HepG2 (cell line): ENCODE measurements around the gene ASCC3. TPM values are rescaled to one million over a fixed set of nuclear protein-coding genes. Genes with fewer than 3 reads are reported as not detected.
"Not testable (repeated sequence)": the region's sequence is repeated elsewhere in the genome, so short reads cannot be mapped to it uniquely, and the experiment has no call there.

Experiments
- ATAC-seq: fragments of 200-7000 bp; cut with Tn5 transposase; 3 replicates; pipeline ENCODE4 v1.9.1; 2020; ENCODE audit warnings: mild to moderate bottlenecking, moderate library complexity
- BruUV-seq: library from RNA; stranded (reverse); fragments of 400-500 nt; replicated peaks from 2 replicates; lab custom pipeline; 2021; lab: Mats Ljungman, UMichigan
- CTCF ChIA-PET: fragments of 300-600 bp; formaldehyde crosslinking; extraction: SDS; loops from one replicate; lab custom pipeline; 2021; ENCODE audit warnings: low total read pairs, inconsistent platforms, low intra/inter-chr PET ratio; lab: Yijun Ruan, JAX
- POLR2A ChIA-PET: fragments of 350-600 bp; sonication (Branson Sonifier 250); formaldehyde crosslinking; loops from one replicate; lab custom pipeline; 2020; ENCODE audit warnings: antibody characterized with exemption, inconsistent platforms; lab: Yijun Ruan, JAX
- DNase-seq: peaks from one replicate; pipeline ENCODE4 v3.0.0-alpha.2; 2015; ENCODE audit warnings: low spot score
- FAIRE-seq: peaks from 3 replicates; lab custom pipeline; 2011; peaks lifted over from hg19 to GRCh38; lab: Jason Lieb, UNC
- H2AFZ ChIP-seq: one replicate; pipeline ENCODE4 v1.6.1; 2011; ENCODE audit warnings: low read length, inconsistent platforms
- H3K27ac ChIP-seq: fragments of 300-600 bp; 3 replicates; pipeline ENCODE4 v1.8.0; 2011; ENCODE audit warnings: mixed run types, mild to moderate bottlenecking, mixed read lengths, low read length, inconsistent platforms; ENCODE audit not compliant: insufficient read depth; ENCODE audit errors: extremely low read length
- H3K27me3 ChIP-seq, 2 experiments: fragments of 200-600 bp in 1 of 2; 2 replicates in 1 of 2; 3 replicates in 1 of 2; pipeline versions ENCODE4 v1.6.0 to v1.8.0; 2011; ENCODE audit warnings: low read length in 2 of 2, mild to moderate bottlenecking in 2 of 2, moderate library complexity in 2 of 2, inconsistent platforms in 1 of 2; ENCODE audit not compliant: insufficient read depth in 2 of 2, control insufficient read depth in 1 of 2
- H3K36me3 ChIP-seq, 2 experiments: fragments of 200-600 bp in 1 of 2; replicated peaks in 1 of 2; 2 replicates in 1 of 2; 3 replicates in 1 of 2; pipeline versions ENCODE4 v1.5.1 to v1.8.0; 2011; ENCODE audit warnings: low read length in 2 of 2, inconsistent platforms in 1 of 2; ENCODE audit not compliant: insufficient read depth in 2 of 2, control insufficient read depth in 1 of 2
- H3K4me1 ChIP-seq: 2 replicates; pipeline ENCODE4 v1.5.1; 2012; ENCODE audit warnings: low read length, inconsistent platforms; ENCODE audit not compliant: insufficient read depth
- H3K4me2 ChIP-seq: 2 replicates; pipeline ENCODE4 v1.6.0; 2011; ENCODE audit warnings: low read depth, low read length, inconsistent platforms
- H3K4me3 ChIP-seq, 3 experiments: fragments of 200-600 bp in 1 of 3; sonication (generic), shearing (Covaris generic) in 1 of 3; replicated peaks in 1 of 3; 2 replicates each; pipeline ENCODE4 v1.5.1; 2011 to 2016; ENCODE audit warnings: low read length in 3 of 3, inconsistent platforms in 2 of 3, low read depth in 2 of 3, mild to moderate bottlenecking in 2 of 3, control low read depth in 1 of 3, mixed read lengths in 1 of 3; ENCODE audit not compliant: insufficient read depth in 1 of 3
- H3K79me2 ChIP-seq: one replicate; pipeline ENCODE4 v1.6.1; 2011; ENCODE audit warnings: low read length, inconsistent platforms; ENCODE audit not compliant: insufficient read depth
- H3K9ac ChIP-seq: 2 replicates; pipeline ENCODE4 v1.6.0; 2011; ENCODE audit warnings: mild to moderate bottlenecking, low read depth, low read length, inconsistent platforms; ENCODE audit not compliant: insufficient read depth
- H3K9me3 ChIP-seq: 2 replicates; pipeline ENCODE4 v1.5.1; 2012; ENCODE audit warnings: mild to moderate bottlenecking, low read length
- H4K20me1 ChIP-seq: 2 replicates; pipeline ENCODE4 v1.6.0; 2011; ENCODE audit warnings: inconsistent platforms, mild to moderate bottlenecking, low read length, moderate library complexity; ENCODE audit not compliant: insufficient read depth
- DMAP1 ChIP-seq: IDR thresholded peaks from 2 replicates; pipeline ENCODE4 v1.6.1; 2016
- SOX13 ChIP-seq, 3 experiments: fragments of 450-650 bp in 1 of 3; sonication (generic) in 1 of 3; formaldehyde crosslinking in 1 of 3; IDR thresholded peaks in 2 of 3; conservative IDR thresholded peaks in 1 of 3; 2 replicates each; pipeline versions ENCODE4 v1.5.0 to v1.6.1; 2016 to 2020; ENCODE audit warnings: antibody characterized with exemption in 1 of 3, mild to moderate bottlenecking in 1 of 3, missing compliant biosample characterization in 1 of 3, missing genetic modification reagents in 1 of 3, moderate library complexity in 1 of 3
- STAG1 ChIP-seq: sonication (generic); formaldehyde crosslinking; IDR thresholded peaks from 2 replicates; pipeline ENCODE4 v1.4.0; 2020; ENCODE audit warnings: missing genetic modification reagents
- TCF12 ChIP-seq, 2 experiments: fragments of 450-650 bp in 1 of 2; sonication (generic) in 1 of 2; formaldehyde crosslinking in 1 of 2; IDR thresholded peaks; 2 replicates each; pipeline versions ENCODE4 v1.6.1 to v1.8.0; 2017 to 2022; ENCODE audit warnings: antibody characterized with exemption in 1 of 2, mild to moderate bottlenecking in 1 of 2, missing genetic modification reagents in 1 of 2, moderate library complexity in 1 of 2
- ZNF597 ChIP-seq: sonication (generic); formaldehyde crosslinking; IDR thresholded peaks from 2 replicates; pipeline ENCODE4 v1.5.0; 2020; ENCODE audit warnings: missing genetic modification reagents
- ZNF839 ChIP-seq: sonication (generic); formaldehyde crosslinking; IDR thresholded peaks from 2 replicates; pipeline ENCODE4 v1.4.0; 2020; ENCODE audit warnings: missing genetic modification reagents, mild to moderate bottlenecking, borderline replicate concordance
- WGBS: methylation state at CpG from one replicate; pipeline ENCODE4 v1.1.6; 2017; ENCODE audit warnings: low lambda C conversion rate; 5-methylcytosine and 5-hydroxymethylcytosine counted together
- in situ Hi-C: cut with HindIII; loops from 2 replicates; pipeline ENCODE4 v1.10.0; 2017; ENCODE audit warnings: low pct_unique_long_range_greater_than_20kb; ENCODE audit not compliant: extremely low pct_ligation_motif_present
- intact Hi-C: fragments of 100-400 bp; cut with micrococcal nuclease; formaldehyde crosslinking; loops from one replicate; pipeline ENCODE4 v1.10.0; 2022; ENCODE audit not compliant: unreplicated experiment
- polyA plus RNA-seq, 8 experiments: library from polyadenylated mRNA; depleted of rRNA in 3 of 8; stranded (reverse) in 7 of 8; unstranded in 1 of 8; fragments of >200 nt; fragmentation: Illumina TruSeq in 4 of 8; extraction: Trizol in 4 of 8; gene quantifications; 2 replicates each; pipeline versions ENCODE4 v1.2.1 to v1.2.3, GENCODE V29; 2011 to 2016; ENCODE audit warnings: low read depth in 4 of 8, missing spikeins in 1 of 8, mixed read lengths in 1 of 8; ENCODE audit not compliant: insufficient read depth in 1 of 8
- total RNA-seq, 5 experiments: library from RNA; depleted of rRNA; stranded (reverse); fragments of >200 nt; fragmentation: Illumina TruSeq; extraction: Trizol; gene quantifications; 2 replicates each; pipeline ENCODE4 v1.2.3, GENCODE V29; 2016; ENCODE audit warnings: low read depth in 1 of 5

ASCC3 gene
- total and polyA plus RNA-seq, 2 of the 13 experiments (the other 11 are each of a cell fraction or from before 2014, with no cell fraction given): 23.1 to 55.7 TPM

- no peak for TF ChIP-seq ZNF839
- TF ChIP-seq TCF12 (IDR thresholded peaks at IDR 0.05): no peak
- no peak for TF ChIP-seq TCF12 (CRISPR knock-in tag; IDR thresholded peaks at IDR 0.05)
- no peak for TF ChIP-seq DMAP1 (CRISPR knock-in tag)
- peak; percentile 48 for TF ChIP-seq STAG1
- TF ChIP-seq ZNF597 (CRISPR knock-in tag): no peak
- TF ChIP-seq SOX13 (IDR thresholded peaks at IDR 0.05): no peak
- no peak for TF ChIP-seq SOX13 (CRISPR knock-in tag; conservative IDR thresholded peaks at IDR 0.05 in 1 of 2, IDR thresholded peaks at IDR 0.05 in 1 of 2)
These were observed 223.3 kb downstream of the ASCC3 start (continued) for GRCh38 chr6:100657678-100658330.

- ATAC-seq, FAIRE-seq, H3K36me3 ChIP-seq, H3K4me3 ChIP-seq, H3K79me2 ChIP-seq, CTCF ChIA-PET, in situ Hi-C loops, H3K4me1 ChIP-seq, H2AFZ ChIP-seq, H3K9me3 ChIP-seq, H4K20me1 ChIP-seq, H3K4me2 ChIP-seq, H3K9ac ChIP-seq, H3K27ac ChIP-seq, DNase-seq, POLR2A ChIA-PET, intact Hi-C loops, BruUV-seq, H3K27me3 ChIP-seq: not testable (repeated sequence)
- WGBS: 93% methylated on average over 3 of the region's 3 CpGs
These were observed 240.0 kb downstream of the ASCC3 start for GRCh38 chr6:100641147-100641546.
